Mucosa of rectum (tissue), 2 donors: Measurements from ENCODE around the gene LIMK1.
"Not testable (repeated sequence)": the region's sequence is repeated elsewhere in the genome, so short reads cannot be mapped to it uniquely, and the experiment has no call there.

Source experiments
- H3K27ac ChIP-seq, 2 donors: one replicate each; pipeline ENCODE4 v1.7.0; 2013; ENCODE audit warnings: inconsistent platforms in 2 of 2, low read depth in 2 of 2, low read length in 2 of 2
- H3K27me3 ChIP-seq, 2 donors: one replicate each; pipeline ENCODE4 v1.7.0; 2013; ENCODE audit warnings: low read length in 2 of 2; ENCODE audit not compliant: control insufficient read depth in 2 of 2, insufficient read depth in 2 of 2
- H3K36me3 ChIP-seq, 2 donors: one replicate each; pipeline ENCODE4 v1.7.0; 2013; ENCODE audit warnings: low read length in 2 of 2; ENCODE audit not compliant: control insufficient read depth in 2 of 2, insufficient read depth in 2 of 2
- H3K4me1 ChIP-seq, 2 donors: one replicate each; pipeline ENCODE4 v1.7.0; 2013; ENCODE audit warnings: low read length in 2 of 2, mild to moderate bottlenecking in 1 of 2; ENCODE audit not compliant: control insufficient read depth in 2 of 2, insufficient read depth in 2 of 2
- H3K4me3 ChIP-seq, 2 donors: one replicate each; pipeline ENCODE4 v1.7.0; 2013; ENCODE audit warnings: low read length in 2 of 2
- H3K9ac ChIP-seq, 2 donors: one replicate each; pipeline ENCODE4 v1.7.0; 2013; ENCODE audit warnings: low read length in 2 of 2, low read depth in 1 of 2, mild to moderate bottlenecking in 1 of 2
- H3K9me3 ChIP-seq, 2 donors: one replicate each; pipeline ENCODE4 v1.7.0; 2013; ENCODE audit warnings: low read length in 2 of 2; ENCODE audit not compliant: control insufficient read depth in 2 of 2
- donor health status: healthy.
- donor health status: Normal muscosa, but diverticular disease.

The LIMK1 gene

GRCh38 chr7:74143383-74143782 lies 59.8 kb downstream of the LIMK1 start:
- Histone ChIP-seq H3K9me3 (no peaks in the 10 kb centered on the region), H3K36me3 (no peaks in the 10 kb centered on the region), H3K27me3 (no peaks in the 10 kb centered on the region), H3K27ac (no peak overlapping the region), H3K9ac (no peak overlapping the region), H3K4me3 (no peak overlapping the region), H3K4me1 (no peaks in the 10 kb centered on the region)

GRCh38 chr7:74148491-74148890 lies 64.9 kb downstream of the LIMK1 start:
- Histone ChIP-seq H3K4me3 (no peak overlapping the region), H3K36me3 (no peaks in the 10 kb centered on the region), H3K9ac (no peak overlapping the region), H3K9me3 (no peaks in the 10 kb centered on the region), H3K4me1 (no peaks in the 10 kb centered on the region), H3K27ac (no peak overlapping the region), H3K27me3 (no peaks in the 10 kb centered on the region)

GRCh38 chr7:74149071-74149470 lies 65.5 kb downstream of the LIMK1 start:
- Histone ChIP-seq H3K36me3 (no peaks in the 10 kb centered on the region), H3K27me3 (no peaks in the 10 kb centered on the region), H3K4me1 (no peaks in the 10 kb centered on the region), H3K4me3 (no peak overlapping the region), H3K9ac (no peak overlapping the region), H3K27ac (no peak overlapping the region), H3K9me3 (no peaks in the 10 kb centered on the region)

GRCh38 chr7:74149603-74150002 lies 66.0 kb downstream of the LIMK1 start:
- Histone ChIP-seq H3K36me3 (no peaks in the 10 kb centered on the region), H3K4me3 (no peak overlapping the region), H3K4me1 (no peaks in the 10 kb centered on the region), H3K27ac (no peak overlapping the region), H3K27me3 (no peaks in the 10 kb centered on the region), H3K9me3 (no peaks in the 10 kb centered on the region), H3K9ac (no peak overlapping the region)

- H3K4me1 ChIP-seq, result no peaks in the 10 kb centered on the region
- H3K27ac ChIP-seq, result no peak overlapping the region
- no peaks in the 10 kb centered on the region for H3K27me3 ChIP-seq
- H3K4me3 ChIP-seq, result no peak overlapping the region
- H3K36me3 ChIP-seq, result no peaks in the 10 kb centered on the region
- H3K9ac ChIP-seq, result no peak overlapping the region
- no peaks in the 10 kb centered on the region for H3K9me3 ChIP-seq
Measured at GRCh38 chr7:74153736-74154135, 70.1 kb downstream of the LIMK1 start.

GRCh38 chr7:74155810-74156395 lies 72.3 kb downstream of the LIMK1 start:
- Histone ChIP-seq H3K27ac (no peak overlapping the region), H3K27me3 (no peaks in the 10 kb centered on the region), H3K9ac (no peak overlapping the region), H3K9me3 (no peaks in the 10 kb centered on the region), H3K36me3 (no peaks in the 10 kb centered on the region), H3K4me3 (no peak overlapping the region), H3K4me1 (peaks cover 0 to 4% of the 10 kb centered on the region in 2 donors)

GRCh38 chr7:74157605-74158004 lies 74.0 kb downstream of the LIMK1 start:
- H3K27ac ChIP-seq, result no peak overlapping the region
- H3K4me3 ChIP-seq, result no peak overlapping the region
- H3K27me3 ChIP-seq, result no peaks in the 10 kb centered on the region
- H3K36me3 ChIP-seq, result no peaks in the 10 kb centered on the region
- peaks cover 0 to 9% of the 10 kb centered on the region in 2 donors for H3K4me1 ChIP-seq
- H3K9ac ChIP-seq, result no peak overlapping the region
- no peaks in the 10 kb centered on the region for H3K9me3 ChIP-seq

- Histone ChIP-seq H3K4me1 (peaks cover 2 to 23% of the 10 kb centered on the region in 2 donors), H3K27me3 (no peaks in the 10 kb centered on the region), H3K36me3 (no peaks in the 10 kb centered on the region), H3K4me3 (no peak overlapping the region), H3K9me3 (no peaks in the 10 kb centered on the region), H3K9ac (no peak overlapping the region), H3K27ac (no peak overlapping the region)
Measured at GRCh38 chr7:74164985-74165456, 81.4 kb downstream of the LIMK1 start.

GRCh38 chr7:74165867-74166593 lies 82.4 kb downstream of the LIMK1 start:
- no peak overlapping the region for H3K27ac ChIP-seq
- H3K4me3 ChIP-seq, result no peak overlapping the region
- no peaks in the 10 kb centered on the region for H3K9me3 ChIP-seq
- H3K27me3 ChIP-seq, result no peaks in the 10 kb centered on the region
- no peaks in the 10 kb centered on the region for H3K36me3 ChIP-seq
- peaks cover 2 to 22% of the 10 kb centered on the region in 2 donors for H3K4me1 ChIP-seq
- H3K9ac ChIP-seq, result no peak overlapping the region

- Histone ChIP-seq H3K27ac (peak overlapping the region; percentile 76 to 86), H3K4me1 (peaks cover 2 to 18% of the 10 kb centered on the region in 2 donors), H3K9ac (peak overlapping the region in 1 of 2 donors; percentile 43), H3K4me3 (peak overlapping the region in 1 of 2 donors; percentile 26)
- H3K36me3 ChIP-seq, H3K27me3 ChIP-seq, H3K9me3 ChIP-seq: not testable (repeated sequence)
Measured at GRCh38 chr7:74167324-74167723, 83.7 kb downstream of the LIMK1 start.
